Activated CD4-positive, alpha-beta T cell treated with anti-CD3 and anti-CD28 coated beads, Interleukin-2, amount 10 ng/mL, durations not matched to agents 7 days and 5 days (primary cell): ENCODE data around the gene MAST2. TPM values are rescaled to one million over a fixed set of nuclear protein-coding genes. Genes with fewer than 3 reads are reported as not detected.

Source experiments
- CTCF ChIA-PET: fragments of 350-600 bp; sonication (Branson Sonifier 250); formaldehyde crosslinking; loops from one replicate; lab custom pipeline; 2021; ENCODE audit warnings: antibody characterized with exemption; lab: Charles Lee
- POLR2A ChIA-PET: fragments of 350-600 bp; sonication (Branson Sonifier 250); formaldehyde crosslinking; loops from one replicate; lab custom pipeline; 2021; ENCODE audit warnings: antibody characterized with exemption; lab: Charles Lee
- DNase-seq: peaks from one replicate; pipeline ENCODE4 v3.0.0-alpha.2; 2020
- H3K27ac Mint-ChIP-seq: one replicate; pipeline ENCODE4 v1.8.0; 2021; ENCODE audit warnings: mild to moderate bottlenecking, moderate library complexity, mixed read lengths
- H3K27me3 Mint-ChIP-seq: one replicate; pipeline ENCODE4 v1.8.0; 2021; ENCODE audit warnings: mixed read lengths
- H3K36me3 Mint-ChIP-seq: one replicate; pipeline ENCODE4 v1.8.0; 2021; ENCODE audit warnings: low read depth, mixed read lengths
- H3K4me1 Mint-ChIP-seq: one replicate; pipeline ENCODE4 v1.8.0; 2021; ENCODE audit warnings: mixed read lengths
- H3K4me3 Mint-ChIP-seq: one replicate; pipeline ENCODE4 v1.8.0; 2021; ENCODE audit warnings: mild to moderate bottlenecking, moderate library complexity, mixed read lengths
- H3K9me3 Mint-ChIP-seq: one replicate; pipeline ENCODE4 v1.8.0; 2021; ENCODE audit warnings: mixed read lengths
- total RNA-seq, 2 experiments: library from RNA; stranded (reverse); gene quantifications; one replicate each; pipeline ENCODE4 v1.2.3, GENCODE V29; 2021

The MAST2 gene
- total RNA-seq, 2 experiments from 2014 or later, result 25.2 to 26.3 TPM

DNA sequence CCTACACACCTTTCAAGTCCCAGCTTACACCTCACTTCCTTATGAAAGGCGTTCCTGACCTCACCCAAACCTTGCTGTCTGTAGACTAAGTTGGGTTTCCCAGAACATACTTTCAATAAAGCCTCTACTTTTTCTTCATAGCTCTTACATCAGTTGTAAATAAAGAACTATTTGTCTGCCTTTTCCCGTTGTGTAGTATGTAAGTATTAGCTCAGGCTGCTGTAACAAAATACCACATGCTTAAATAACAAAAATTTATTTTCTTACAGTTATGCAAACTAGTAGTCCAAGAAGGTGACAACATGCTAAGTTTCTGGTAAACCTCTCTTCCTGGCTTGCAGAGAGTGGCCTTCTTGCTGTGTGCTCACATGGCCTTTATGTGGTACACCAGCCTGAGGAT is 86.7 kb downstream of the MAST2 start:
- CTCF ChIA-PET, result interaction anchor here (1.1 to 1.2 kb wide), 2 partner anchors 15 to 39 kb away, joined by 3 read pairs; no protein-coding TSS in a partner anchor
- Mint-ChIP-seq H3K4me3 (no peak overlapping the region), H3K27ac (no peak overlapping the region), H3K36me3 (peaks cover 5% of the 10 kb centered on the region), H3K27me3 (no peaks in the 10 kb centered on the region), H3K4me1 (peaks cover 2% of the 10 kb centered on the region), H3K9me3 (peaks cover 2% of the 10 kb centered on the region)
- no peak for DNase-seq
- POLR2A ChIA-PET, result no interaction called here

GRCh38 chr1:45891087-45891486 is 87.7 kb downstream of the MAST2 start:
- H3K36me3 Mint-ChIP-seq, result peaks cover 5% of the 10 kb centered on the region
- CTCF ChIA-PET, result interaction anchor here (1.2 kb wide), 1 partner anchor 14 kb away, joined by 3 read pairs; no protein-coding TSS in a partner anchor
- DNase-seq, result no peak
- H3K27me3 Mint-ChIP-seq, result no peaks in the 10 kb centered on the region
- POLR2A ChIA-PET, result no interaction called here
- H3K9me3 Mint-ChIP-seq, result peaks cover 2% of the 10 kb centered on the region
- H3K4me1 Mint-ChIP-seq, result peaks cover 2% of the 10 kb centered on the region
- H3K4me3 Mint-ChIP-seq, result no peak overlapping the region
- no peak overlapping the region for H3K27ac Mint-ChIP-seq

- ChIA-PET CTCF (no interaction called here), POLR2A (no interaction called here)
- DNase-seq, result no peak
- Mint-ChIP-seq H3K4me3 (no peak overlapping the region), H3K9me3 (peaks cover 2% of the 10 kb centered on the region), H3K36me3 (peaks cover 5% of the 10 kb centered on the region), H3K4me1 (peaks cover 2% of the 10 kb centered on the region), H3K27ac (no peak overlapping the region), H3K27me3 (no peaks in the 10 kb centered on the region)
Observed at GRCh38 chr1:45892068-45892785, 88.8 kb downstream of the MAST2 start.

- Mint-ChIP-seq H3K27ac (no peak overlapping the region), H3K27me3 (no peaks in the 10 kb centered on the region), H3K4me3 (no peak overlapping the region), H3K4me1 (peaks cover 2% of the 10 kb centered on the region), H3K36me3 (peaks cover 4% of the 10 kb centered on the region), H3K9me3 (peaks cover 2% of the 10 kb centered on the region)
- no peak for DNase-seq
- CTCF ChIA-PET, result no interaction called here
- POLR2A ChIA-PET, result no interaction called here
Observed at GRCh38 chr1:45894331-45894730, 90.9 kb downstream of the MAST2 start.

DNA sequence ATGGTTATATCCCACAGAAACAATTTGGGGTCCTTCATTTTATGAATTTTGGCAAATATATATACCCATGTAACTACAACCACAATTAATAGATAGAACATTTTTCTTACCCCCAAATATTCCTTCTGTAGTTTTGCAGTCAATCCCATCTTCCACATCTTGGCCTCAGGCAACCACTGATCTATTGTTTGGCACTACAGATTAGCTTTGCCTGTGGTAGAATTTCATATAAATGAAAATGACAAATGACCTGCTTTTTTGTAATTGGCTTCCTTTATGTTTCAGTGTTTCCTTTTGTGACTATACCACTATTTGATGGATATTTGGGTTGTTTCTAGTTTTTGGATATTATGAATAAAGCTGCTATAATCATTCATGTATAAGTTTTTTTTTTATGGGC is 91.5 kb downstream of the MAST2 start:
- Mint-ChIP-seq H3K9me3 (peaks cover 1% of the 10 kb centered on the region), H3K27me3 (no peaks in the 10 kb centered on the region), H3K36me3 (peaks cover 2% of the 10 kb centered on the region), H3K4me3 (no peak overlapping the region), H3K27ac (no peak overlapping the region), H3K4me1 (peaks cover 1% of the 10 kb centered on the region)
- POLR2A ChIA-PET, result no interaction called here
- CTCF ChIA-PET, result interaction anchor here (0.9 kb wide), 1 partner anchor 10 kb away, joined by 3 read pairs; no protein-coding TSS in a partner anchor
- no peak for DNase-seq

GRCh38 chr1:45895406-45895805 is 92.0 kb downstream of the MAST2 start:
- Mint-ChIP-seq H3K36me3 (no peaks in the 10 kb centered on the region), H3K4me3 (no peak overlapping the region), H3K27me3 (no peaks in the 10 kb centered on the region), H3K27ac (no peak overlapping the region), H3K4me1 (no peaks in the 10 kb centered on the region), H3K9me3 (no peaks in the 10 kb centered on the region)
- no peak for DNase-seq
- ChIA-PET POLR2A (no interaction called here), CTCF (interaction anchor here (0.9 kb wide), 1 partner anchor 11 kb away, joined by 3 read pairs; no protein-coding TSS in a partner anchor)

DNA sequence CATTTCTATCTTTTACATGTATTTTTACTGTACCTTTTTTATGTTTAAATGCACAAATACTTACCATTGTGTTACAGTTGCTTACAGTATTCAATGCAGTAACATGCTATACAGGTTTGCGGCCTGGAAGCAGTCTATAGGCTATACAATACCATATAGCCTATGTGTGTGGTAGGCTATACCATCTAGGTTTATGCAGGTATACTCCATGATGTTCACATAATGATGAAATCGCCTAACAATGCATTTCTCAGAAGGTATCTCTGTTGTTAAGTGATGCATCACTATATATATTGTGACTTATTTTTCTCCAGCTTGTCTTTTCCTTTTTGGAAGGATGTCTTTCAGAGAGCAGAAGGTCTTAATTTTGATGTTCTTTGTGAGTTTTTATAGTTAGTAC is 103.5 kb downstream of the MAST2 start:
- POLR2A ChIA-PET, result interaction anchor here (0.7 kb wide), 1 partner anchor 276 kb away, joined by 3 read pairs; no protein-coding TSS in a partner anchor

GRCh38 chr1:45908611-45909140 is 105.3 kb downstream of the MAST2 start:
- POLR2A ChIA-PET, result no interaction called here
- CTCF ChIA-PET, result no interaction called here

More for the DNA sequence above, 103.5 kb downstream of the MAST2 start:
- H3K27me3 Mint-ChIP-seq, result no peaks in the 10 kb centered on the region
- H3K27ac Mint-ChIP-seq, result no peak overlapping the region
- no peak for DNase-seq
- H3K9me3 Mint-ChIP-seq, result no peaks in the 10 kb centered on the region
- no peaks in the 10 kb centered on the region for H3K4me1 Mint-ChIP-seq
- no peaks in the 10 kb centered on the region for H3K36me3 Mint-ChIP-seq
- no peak overlapping the region for H3K4me3 Mint-ChIP-seq
- CTCF ChIA-PET, result no interaction called here

GRCh38 chr1:45911634-45912033 is 108.2 kb downstream of the MAST2 start:
- H3K4me3 Mint-ChIP-seq, result no peak overlapping the region
- no peaks in the 10 kb centered on the region for H3K4me1 Mint-ChIP-seq
- POLR2A ChIA-PET, result no interaction called here
- H3K36me3 Mint-ChIP-seq, result no peaks in the 10 kb centered on the region
- CTCF ChIA-PET, result no interaction called here
- no peak overlapping the region for H3K27ac Mint-ChIP-seq
- no peaks in the 10 kb centered on the region for H3K27me3 Mint-ChIP-seq
- H3K9me3 Mint-ChIP-seq, result no peaks in the 10 kb centered on the region
- no peak for DNase-seq

More at GRCh38 chr1:45908611-45909140, 105.3 kb downstream of the MAST2 start:
- Mint-ChIP-seq H3K36me3 (no peaks in the 10 kb centered on the region), H3K4me3 (no peak overlapping the region), H3K27ac (no peak overlapping the region), H3K27me3 (no peaks in the 10 kb centered on the region), H3K4me1 (no peaks in the 10 kb centered on the region), H3K9me3 (no peaks in the 10 kb centered on the region)
- DNase-seq, result no peak

DNA sequence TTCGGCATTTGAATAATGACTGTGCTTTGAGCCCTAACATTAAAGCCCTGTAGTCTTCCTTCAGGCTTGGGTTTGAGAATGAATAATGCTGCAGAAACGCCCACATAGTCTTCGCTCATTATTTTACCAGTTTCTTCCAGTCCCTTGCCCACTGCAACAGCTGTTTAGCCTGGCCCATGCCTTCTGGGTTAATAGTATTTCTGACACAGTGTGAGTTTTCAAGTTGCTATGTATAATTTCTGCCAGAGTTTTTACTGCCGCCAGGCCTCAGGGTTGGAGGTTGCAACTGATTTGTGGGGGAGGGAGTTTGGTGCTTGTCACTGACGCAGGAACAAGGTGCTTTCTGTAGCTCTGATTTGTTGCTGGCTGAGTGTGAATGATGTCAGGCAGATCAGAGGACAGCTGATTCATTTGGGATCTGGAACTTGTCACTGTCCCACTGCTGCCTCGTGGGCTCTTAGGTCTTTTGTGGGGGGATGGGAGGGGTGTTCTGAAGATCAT is 109.8 kb downstream of the MAST2 start:
- CTCF ChIA-PET, result interaction anchor here (0.6 kb wide), 2 partner anchors 100 to 129 kb away, joined by 3 read pairs; no protein-coding TSS in a partner anchor
- no peaks in the 10 kb centered on the region for H3K36me3 Mint-ChIP-seq
- H3K4me3 Mint-ChIP-seq, result no peak overlapping the region
- POLR2A ChIA-PET, result no interaction called here
- no peak overlapping the region for H3K27ac Mint-ChIP-seq
- no peaks in the 10 kb centered on the region for H3K4me1 Mint-ChIP-seq
- DNase-seq, result no peak
- H3K9me3 Mint-ChIP-seq, result no peaks in the 10 kb centered on the region
- H3K27me3 Mint-ChIP-seq, result no peaks in the 10 kb centered on the region

GRCh38 chr1:45913731-45914501 is 110.5 kb downstream of the MAST2 start:
- ChIA-PET POLR2A (no interaction called here), CTCF (interaction anchor here (1.6 kb wide), 1 partner anchor 45 kb away, joined by 3 read pairs; no protein-coding TSS in a partner anchor)
- no peaks in the 10 kb centered on the region for H3K36me3 Mint-ChIP-seq
- no peak for DNase-seq
- no peak overlapping the region for H3K4me3 Mint-ChIP-seq
- H3K4me1 Mint-ChIP-seq, result no peaks in the 10 kb centered on the region
- H3K27me3 Mint-ChIP-seq, result no peaks in the 10 kb centered on the region
- H3K9me3 Mint-ChIP-seq, result no peaks in the 10 kb centered on the region
- H3K27ac Mint-ChIP-seq, result no peak overlapping the region

DNA sequence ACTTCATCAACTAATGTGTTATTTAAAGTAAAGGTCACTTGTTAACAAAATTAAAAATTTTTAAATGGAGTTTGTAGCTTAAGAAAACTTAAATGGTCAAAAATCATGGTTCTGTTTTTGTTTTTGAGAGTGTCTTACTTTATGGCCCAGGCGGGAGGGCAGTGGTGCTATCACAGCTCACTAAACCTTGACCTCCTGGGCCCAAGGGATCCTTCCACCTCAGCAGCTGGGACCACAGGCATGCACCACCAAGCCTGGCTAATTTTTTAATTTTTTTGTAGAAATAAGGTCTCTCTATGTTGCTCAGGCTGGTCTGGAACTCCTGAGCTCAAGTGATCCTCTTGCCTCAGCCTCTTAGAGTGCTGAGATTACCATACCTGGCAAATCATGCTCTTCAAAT is 111.4 kb downstream of the MAST2 start:
- no peak for DNase-seq
- H3K36me3 Mint-ChIP-seq, result no peaks in the 10 kb centered on the region
- ChIA-PET CTCF (interaction anchor here (1.6 kb wide), 1 partner anchor 44 kb away, joined by 3 read pairs; no protein-coding TSS in a partner anchor), POLR2A (no interaction called here)
- no peaks in the 10 kb centered on the region for H3K4me1 Mint-ChIP-seq
- no peaks in the 10 kb centered on the region for H3K27me3 Mint-ChIP-seq
- H3K4me3 Mint-ChIP-seq, result no peak overlapping the region
- no peaks in the 10 kb centered on the region for H3K9me3 Mint-ChIP-seq
- H3K27ac Mint-ChIP-seq, result no peak overlapping the region
